GM19025 (cell line): ENCODE data around the gene GTF2IRD1.
"Not testable (repeated sequence)": the region's sequence is repeated elsewhere in the genome, so short reads cannot be mapped to it uniquely, and the experiment has no call there.

Experiments used
- ATAC-seq: cut with Tn5 transposase; IDR thresholded peaks from one replicate; pipeline ENCODE4 v1.9.1; 2021; ENCODE audit warnings: mild to moderate bottlenecking, low read depth, moderate library complexity; ENCODE audit not compliant: unreplicated experiment

The GTF2IRD1 gene

DNA sequence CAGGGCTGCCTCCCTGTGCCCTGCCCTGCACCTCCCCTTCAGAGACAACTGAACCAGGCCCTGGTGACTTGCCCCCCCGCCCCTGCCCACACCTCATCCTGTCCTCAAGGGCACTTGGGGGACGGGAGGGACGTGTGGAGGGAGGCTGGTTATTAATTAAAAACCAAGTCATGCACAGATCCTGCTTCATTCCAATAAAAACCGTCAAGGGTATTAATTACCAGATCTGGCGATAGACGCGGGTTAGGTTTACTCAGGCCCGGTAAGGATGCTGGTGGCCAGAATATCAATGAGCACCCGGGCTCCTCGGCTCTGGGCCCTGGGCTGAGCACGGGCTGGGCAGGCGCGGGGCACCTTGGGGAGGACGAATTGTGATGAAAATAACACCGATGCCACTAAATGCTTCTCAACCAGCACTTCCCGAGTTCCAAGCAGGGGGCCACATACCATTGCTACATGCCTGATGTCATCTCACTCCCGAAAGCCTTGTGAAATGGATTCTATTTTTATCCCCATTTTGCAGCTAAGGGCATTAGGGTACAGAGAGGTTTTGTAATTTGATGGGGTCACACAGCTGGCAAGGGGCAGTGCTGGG, 24.5 kb upstream of the GTF2IRD1 start:
- ATAC-seq = no peak

- not testable (repeated sequence) for ATAC-seq
Measured at GRCh38 chr7:74430409-74430808, 23.3 kb upstream of the GTF2IRD1 start.

DNA sequence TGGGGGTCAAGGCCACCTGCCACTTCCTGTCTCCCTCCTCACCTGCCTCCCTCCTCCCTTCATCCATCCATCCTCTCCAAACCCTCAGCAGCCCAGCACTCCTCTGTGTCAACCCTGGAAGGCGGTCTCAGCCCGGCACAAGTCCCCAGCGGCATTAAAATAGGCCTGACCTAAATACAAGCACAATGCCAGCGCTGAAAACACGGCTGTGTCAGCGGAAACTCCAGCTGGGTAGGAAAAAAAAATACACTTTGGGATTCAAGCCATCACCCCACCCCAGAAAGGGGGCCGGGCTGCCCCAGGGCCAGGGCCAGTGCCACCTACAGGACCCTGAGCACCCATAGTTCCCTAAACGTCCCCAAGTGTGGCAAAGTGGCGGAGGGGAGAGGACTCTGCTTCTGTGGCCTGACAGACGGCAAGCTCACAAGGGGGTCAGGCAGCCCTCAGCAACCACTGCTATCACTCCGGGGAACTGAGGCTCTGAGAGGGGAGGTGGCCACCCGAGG, 22.7 kb upstream of the GTF2IRD1 start:
- no peak for ATAC-seq

DNA sequence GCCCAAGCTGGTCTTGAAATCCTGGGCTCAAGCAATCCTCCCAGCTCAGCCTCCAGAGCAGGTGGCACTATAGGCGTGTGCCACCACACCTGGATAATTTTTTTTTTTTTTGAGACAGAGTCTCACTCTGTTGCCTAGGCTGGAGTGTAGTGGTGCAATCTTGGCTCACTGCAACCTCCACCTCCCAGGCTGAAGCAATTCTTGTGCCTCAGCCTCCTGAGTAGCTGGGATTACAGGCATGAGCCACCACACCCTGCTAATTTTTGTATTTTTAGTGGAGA, 16.5 kb upstream of the GTF2IRD1 start:
- ATAC-seq = not testable (repeated sequence)

GRCh38 chr7:74438327-74438726, 15.4 kb upstream of the GTF2IRD1 start:
- no peak for ATAC-seq

- ATAC-seq = no peak
Measured at GRCh38 chr7:74439541-74439940, 14.2 kb upstream of the GTF2IRD1 start.

- not testable (repeated sequence) for ATAC-seq
Measured at GRCh38 chr7:74440143-74440542, 13.6 kb upstream of the GTF2IRD1 start.

DNA sequence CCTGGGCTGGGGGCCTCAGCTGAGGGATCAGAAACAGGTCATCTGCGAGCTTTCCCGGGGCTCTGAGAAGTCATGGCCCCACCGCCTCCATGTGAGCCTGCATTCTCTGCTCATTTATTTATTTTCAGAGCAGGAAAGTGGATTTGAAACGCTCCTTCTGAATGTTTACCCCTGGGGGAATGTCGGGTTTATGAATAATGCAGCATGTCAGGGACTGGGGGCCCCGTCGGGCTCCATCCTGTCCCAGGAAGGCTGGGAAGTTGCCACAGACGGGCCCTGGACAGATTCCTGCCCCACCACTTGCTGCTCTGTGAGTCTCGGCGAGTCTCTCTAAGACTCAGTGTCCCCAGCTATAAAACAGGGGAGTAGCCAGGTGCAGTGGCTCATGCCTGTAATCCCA, 11.9 kb upstream of the GTF2IRD1 start:
- ATAC-seq = no peak

DNA sequence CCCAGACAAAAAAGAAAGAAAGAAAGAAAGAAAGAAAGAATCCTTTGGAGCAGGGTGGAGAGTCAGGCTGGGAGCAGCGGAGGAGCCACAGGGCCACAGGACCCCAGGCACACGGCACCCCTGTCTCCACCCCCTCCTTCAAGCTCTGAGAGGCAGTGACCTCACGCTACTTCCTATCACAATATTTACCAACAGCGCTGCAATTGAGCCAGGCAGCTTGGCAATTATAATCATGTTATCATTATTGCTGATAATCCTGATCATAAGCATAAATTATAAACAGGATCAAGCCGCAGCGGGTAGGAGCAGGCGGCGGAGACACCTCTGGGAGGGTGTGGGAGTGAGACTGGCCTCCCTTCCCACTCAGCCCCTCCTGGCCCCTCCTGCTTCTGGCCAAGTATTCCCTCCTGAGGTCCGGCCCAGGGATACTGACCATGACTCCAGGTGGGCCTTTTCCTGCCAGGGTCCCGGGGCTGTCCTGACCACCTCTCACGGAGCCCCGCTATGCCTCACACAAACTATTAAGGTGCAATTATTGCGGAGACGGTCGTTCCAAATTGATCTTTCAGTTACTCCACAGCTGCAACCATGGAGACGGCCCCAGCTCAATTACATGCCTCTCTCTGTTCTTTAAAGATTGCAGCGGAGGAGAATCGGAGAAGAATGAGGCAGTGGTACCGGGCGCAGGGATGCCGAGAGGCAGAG, 10.0 kb upstream of the GTF2IRD1 start:
- ATAC-seq = no peak

GRCh38 chr7:74449144-74449543, 4.6 kb upstream of the GTF2IRD1 start:
- no peak for ATAC-seq

DNA sequence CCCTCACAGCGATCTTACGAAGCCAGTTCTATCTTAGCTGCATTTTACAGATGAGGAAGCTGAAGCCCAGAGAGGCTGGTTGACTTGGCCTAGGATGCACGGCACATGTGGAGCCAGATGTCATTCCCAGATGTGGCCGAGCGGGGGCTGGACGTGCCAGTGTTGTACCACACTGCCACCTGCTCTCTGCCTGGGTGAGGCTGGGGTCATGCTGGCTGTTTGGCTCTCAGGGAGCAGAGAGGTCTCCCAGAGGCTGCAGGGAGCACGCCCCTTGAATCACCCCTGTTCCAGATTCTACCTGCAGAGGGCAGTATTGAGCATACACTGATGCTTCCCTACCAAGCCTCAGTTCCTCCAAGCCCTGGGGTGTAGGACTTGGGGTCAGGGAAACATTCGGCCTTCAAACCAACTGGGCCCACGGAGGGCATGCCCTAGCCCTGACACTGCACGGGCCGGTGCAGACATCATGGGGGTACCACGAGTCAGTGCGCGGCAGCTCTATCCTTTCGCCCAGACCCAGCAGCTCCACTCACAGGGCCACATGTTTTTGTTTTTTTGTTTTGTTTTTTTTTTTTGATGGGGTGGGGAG, 3.8 kb upstream of the GTF2IRD1 start:
- no peak for ATAC-seq

DNA sequence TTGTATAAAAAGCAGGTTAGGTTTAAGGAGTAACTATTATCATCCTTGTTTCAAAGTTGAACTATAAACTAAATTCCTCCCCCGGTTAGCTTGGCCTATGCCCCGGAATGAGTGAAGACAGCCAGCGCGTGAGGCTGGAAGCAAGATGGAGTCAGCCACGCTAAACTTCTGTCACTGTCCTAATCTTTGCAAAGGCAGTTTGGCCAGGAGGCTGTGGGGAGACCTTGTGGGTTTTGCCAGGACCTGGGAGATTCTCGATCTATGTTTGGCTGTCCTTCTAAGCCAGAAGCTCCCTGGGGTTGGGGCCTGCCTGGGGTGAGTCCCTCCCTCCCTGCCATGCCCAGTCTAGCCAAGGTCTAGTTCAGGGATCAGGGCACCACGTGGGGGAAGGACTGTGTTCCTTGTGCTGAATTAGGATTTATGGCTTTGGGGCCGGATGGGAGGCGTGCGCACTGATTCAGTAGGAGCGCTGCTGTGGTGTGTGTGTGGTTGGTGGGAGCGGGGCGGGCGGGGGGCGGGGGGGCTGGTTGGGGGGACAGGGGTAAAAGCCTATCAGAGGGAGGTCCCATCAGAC, 871 bp upstream of the GTF2IRD1 start:
- no peak for ATAC-seq

DNA sequence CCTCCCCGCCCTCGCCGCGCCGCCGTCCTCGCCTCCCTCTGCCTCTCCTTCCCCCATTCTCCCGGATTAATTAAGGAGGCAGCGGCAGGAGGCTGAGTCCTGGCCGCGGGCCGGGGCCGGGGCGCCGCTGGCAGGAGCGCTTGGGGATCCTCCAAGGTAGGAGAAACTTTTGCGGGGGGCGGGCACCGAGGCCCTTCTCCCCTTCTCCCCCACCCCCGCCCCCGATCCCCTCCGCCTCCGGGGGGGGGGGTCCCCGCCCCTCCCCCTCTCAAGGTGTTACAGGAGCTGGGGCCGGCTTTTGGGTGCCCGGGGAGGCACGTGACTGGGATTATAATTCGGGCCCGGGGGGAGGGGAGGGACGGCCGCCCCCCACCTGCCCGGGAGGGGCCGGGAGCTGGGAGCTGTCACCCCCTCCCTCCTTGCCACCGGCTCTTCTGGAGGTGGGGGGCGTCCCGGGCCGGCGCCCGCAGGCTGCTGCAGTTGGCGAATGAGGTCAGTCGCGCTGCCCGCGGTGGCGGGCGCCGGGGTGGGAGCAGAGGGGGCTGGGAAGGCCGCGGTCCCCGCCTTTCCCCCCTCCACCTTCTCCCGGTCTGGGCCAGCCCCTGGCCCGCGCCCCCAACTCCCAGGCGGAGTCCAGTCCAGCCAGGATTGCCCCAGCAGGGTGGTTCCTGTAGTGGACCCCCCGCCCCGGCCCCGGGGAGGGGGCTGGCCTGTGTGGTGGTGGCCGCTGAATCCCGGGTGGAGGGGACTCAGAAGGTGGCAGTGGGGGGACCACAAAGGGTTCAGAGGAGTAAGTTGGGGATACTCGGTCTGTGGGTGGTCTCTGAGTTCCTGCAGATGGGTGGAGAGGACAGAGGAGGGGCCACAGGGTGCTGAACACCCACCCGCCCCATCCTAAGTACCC, 567 bp downstream of the GTF2IRD1 start:
- no peak for ATAC-seq

GRCh38 chr7:74454925-74455288, 1.2 kb downstream of the GTF2IRD1 start:
- no peak for ATAC-seq

DNA sequence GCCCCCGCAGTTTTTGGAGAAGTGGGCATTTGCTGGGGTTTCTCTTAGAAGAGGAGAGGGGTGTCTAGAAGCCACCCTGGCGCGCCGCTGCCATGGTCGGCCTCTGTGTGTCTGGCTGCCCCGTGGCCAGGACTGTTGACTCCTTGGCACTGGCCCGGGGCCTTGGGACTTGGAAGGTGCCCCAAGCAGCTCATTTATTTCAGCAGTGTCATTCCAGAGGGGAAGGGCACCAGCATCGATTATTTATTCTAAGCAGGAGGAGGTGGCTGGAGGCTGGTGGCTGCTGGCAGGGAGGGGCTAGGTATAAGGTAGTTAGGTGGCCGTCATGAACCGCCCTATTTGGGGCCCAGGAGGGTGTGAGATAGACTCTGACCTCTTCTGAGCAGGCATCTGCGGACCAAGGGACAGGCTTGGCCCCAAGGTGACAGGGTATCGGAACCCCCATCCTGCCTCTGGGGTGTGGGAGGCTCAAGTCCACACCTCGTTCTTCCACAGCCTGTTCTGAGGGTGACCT, 1.6 kb downstream of the GTF2IRD1 start:
- no peak for ATAC-seq

- ATAC-seq = no peak
Measured at GRCh38 chr7:74455928-74456327, 2.2 kb downstream of the GTF2IRD1 start.

DNA sequence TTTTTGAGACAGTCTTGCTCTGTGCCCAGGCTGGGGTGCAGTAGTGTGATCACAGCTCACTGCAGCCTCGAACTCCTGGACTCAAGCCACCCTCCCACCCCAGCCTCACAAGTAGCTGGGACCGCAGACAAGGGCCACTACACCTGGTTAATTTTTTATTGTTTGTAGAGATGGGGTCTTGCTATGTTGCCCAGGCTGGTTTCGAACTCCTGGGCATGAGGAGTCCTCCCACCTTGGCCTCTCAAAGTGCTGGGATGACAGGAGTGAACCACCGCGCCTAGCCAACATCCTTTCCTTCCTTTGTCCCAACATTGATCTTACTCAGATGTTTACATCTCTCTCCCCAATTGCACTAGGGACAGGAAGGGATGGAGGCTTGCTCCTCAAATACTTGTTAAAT, 3.3 kb downstream of the GTF2IRD1 start:
- no peak for ATAC-seq

- ATAC-seq = no peak
Measured at GRCh38 chr7:74461970-74462706, 8.4 kb downstream of the GTF2IRD1 start.

- ATAC-seq = no peak
Measured at GRCh38 chr7:74462707-74463100, 9.0 kb downstream of the GTF2IRD1 start.
